ENCODE results near the gene STYXL1. TPM values are rescaled to one million over a fixed set of nuclear protein-coding genes. Genes with fewer than 3 reads are reported as not detected.
"Not testable (repeated sequence)": the region's sequence is repeated elsewhere in the genome, so short reads cannot be mapped to it uniquely, and the experiment has no call there.

Gene STYXL1
- total and polyA plus RNA-seq, 4 donors, result 16.4 to 27.5 (median 17.1) TPM

DNA sequence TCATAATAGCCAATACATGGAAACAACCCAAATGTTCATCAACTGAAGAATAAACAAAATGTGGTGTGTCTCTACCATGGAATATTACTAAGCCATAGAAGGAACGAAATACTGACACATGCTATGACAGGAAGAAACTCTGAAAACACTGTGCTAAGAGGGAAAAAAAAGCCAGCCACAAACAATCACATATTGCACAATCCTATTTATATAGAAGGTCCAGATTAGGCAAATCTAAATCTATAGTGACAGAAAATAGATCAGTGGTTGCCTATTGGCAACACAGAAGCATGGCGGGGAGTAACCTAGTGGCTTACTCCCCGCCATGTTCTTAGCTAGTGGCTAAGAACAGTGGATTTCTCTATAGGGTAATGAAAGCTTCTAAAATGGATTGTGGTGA is 48.1 kb upstream of the STYXL1 start:
- no peak overlapping the region for H3K27ac ChIP-seq (ENCODE audit: low read depth in 1 of 2, low read length in 2 of 2)
- WGBS, result 82% methylated on average over 3 of the region's 3 CpGs
- no peaks in the 10 kb centered on the region for H3K27me3 ChIP-seq (ENCODE audit: control insufficient read depth in 4 of 4, insufficient read depth in 4 of 4, low read length in 3 of 4)
- H3K4me1 ChIP-seq (ENCODE audit: control insufficient read depth in 4 of 4, insufficient read depth in 4 of 4, low read length in 3 of 4), result no peaks in the 10 kb centered on the region
- no peaks in the 10 kb centered on the region for H3K9me3 ChIP-seq (ENCODE audit: control insufficient read depth in 4 of 4, low read length in 3 of 4)
- DNase-seq (ENCODE audit: low spot score), result no peak
- TF ChIP-seq TAF1 (conservative IDR thresholded peaks at IDR 0.05) (no peak), GABPA (IDR thresholded peaks at IDR 0.05 in 1 of 2, conservative IDR thresholded peaks at IDR 0.05 in 1 of 2) (no peak)
- TF ChIP-seq, protein P1, sequence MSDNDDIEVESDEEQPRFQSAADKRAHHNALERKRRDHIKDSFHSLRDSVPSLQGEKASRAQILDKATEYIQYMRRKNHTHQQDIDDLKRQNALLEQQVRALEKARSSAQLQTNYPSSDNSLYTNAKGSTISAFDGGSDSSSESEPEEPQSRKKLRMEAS (IDR thresholded peaks at IDR 0.05), result no peak
- no peak overlapping the region for H3K9ac ChIP-seq (ENCODE audit: low read depth in 1 of 2, low read length in 2 of 2)
- no peak overlapping the region for H3K4me3 ChIP-seq (ENCODE audit: low read depth in 1 of 3, low read length in 3 of 3)
- H3K36me3 ChIP-seq (ENCODE audit: control insufficient read depth in 4 of 4, insufficient read depth in 3 of 4, low read depth in 1 of 4, low read length in 3 of 4), result peaks cover 0 to 19% (median 17%) of the 10 kb centered on the region in 4 donors

DNA sequence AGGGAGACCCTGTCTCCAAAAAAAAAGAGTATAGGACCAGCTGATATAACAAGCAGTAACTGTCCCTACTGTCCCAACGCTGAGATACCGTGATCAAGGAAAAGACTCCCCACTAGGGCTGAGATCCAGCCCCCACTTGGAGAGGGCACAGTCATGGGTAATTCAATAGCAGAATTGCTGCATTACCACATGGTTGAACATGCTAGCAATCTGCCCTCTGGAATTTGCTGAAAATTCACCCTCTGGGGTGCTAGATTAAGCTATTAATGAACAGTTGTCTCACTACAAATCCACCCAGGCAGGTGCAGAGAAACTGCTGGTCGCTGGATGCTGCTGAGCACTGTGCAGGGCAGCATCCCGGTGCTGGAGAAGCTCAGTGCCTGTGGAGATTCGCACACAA is 46.5 kb upstream of the STYXL1 start:
- not testable (repeated sequence) for H3K27me3 ChIP-seq (ENCODE audit: control insufficient read depth in 4 of 4, insufficient read depth in 4 of 4, low read length in 3 of 4); H3K4me3 ChIP-seq (ENCODE audit: low read depth in 1 of 3, low read length in 3 of 3); H3K9me3 ChIP-seq (ENCODE audit: control insufficient read depth in 4 of 4, low read length in 3 of 4); H3K4me1 ChIP-seq (ENCODE audit: control insufficient read depth in 4 of 4, insufficient read depth in 4 of 4, low read length in 3 of 4); H3K9ac ChIP-seq (ENCODE audit: low read depth in 1 of 2, low read length in 2 of 2); DNase-seq (ENCODE audit: low spot score); H3K27ac ChIP-seq (ENCODE audit: low read depth in 1 of 2, low read length in 2 of 2)
- 94% methylated on average over 5 of the region's 5 CpGs for WGBS
- peaks cover 0 to 22% (median 13%) of the 10 kb centered on the region in 4 donors for H3K36me3 ChIP-seq (ENCODE audit: control insufficient read depth in 4 of 4, insufficient read depth in 3 of 4, low read depth in 1 of 4, low read length in 3 of 4)

DNA sequence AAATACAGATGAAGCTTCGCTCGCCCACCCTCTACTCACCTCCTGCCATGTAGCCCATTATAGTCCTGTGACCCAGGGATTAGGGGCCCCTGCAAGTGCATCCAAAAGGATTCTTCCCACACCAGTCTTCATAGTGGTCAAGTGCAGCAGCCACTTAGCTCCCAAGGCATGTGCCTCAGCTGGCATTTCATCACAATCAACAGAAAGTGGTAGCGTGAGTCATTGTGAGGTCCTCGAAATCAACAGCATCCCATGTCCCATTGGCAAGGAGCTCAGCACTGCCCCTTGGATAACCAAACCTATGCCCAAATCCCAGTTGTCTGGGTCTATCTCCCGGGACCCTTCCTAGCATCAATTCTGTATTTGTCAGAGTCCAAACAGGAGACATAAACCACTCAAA is 45.7 kb upstream of the STYXL1 start:
- not testable (repeated sequence) for H3K4me3 ChIP-seq (ENCODE audit: low read depth in 1 of 3, low read length in 3 of 3); H3K9ac ChIP-seq (ENCODE audit: low read depth in 1 of 2, low read length in 2 of 2); H3K9me3 ChIP-seq (ENCODE audit: control insufficient read depth in 4 of 4, low read length in 3 of 4); H3K27ac ChIP-seq (ENCODE audit: low read depth in 1 of 2, low read length in 2 of 2); H3K27me3 ChIP-seq (ENCODE audit: control insufficient read depth in 4 of 4, insufficient read depth in 4 of 4, low read length in 3 of 4); DNase-seq (ENCODE audit: low spot score); H3K4me1 ChIP-seq (ENCODE audit: control insufficient read depth in 4 of 4, insufficient read depth in 4 of 4, low read length in 3 of 4)
- 93% methylated on average over 5 of the region's 5 CpGs for WGBS
- peaks cover 0 to 23% (median 16%) of the 10 kb centered on the region in 4 donors for H3K36me3 ChIP-seq (ENCODE audit: control insufficient read depth in 4 of 4, insufficient read depth in 3 of 4, low read depth in 1 of 4, low read length in 3 of 4)

DNA sequence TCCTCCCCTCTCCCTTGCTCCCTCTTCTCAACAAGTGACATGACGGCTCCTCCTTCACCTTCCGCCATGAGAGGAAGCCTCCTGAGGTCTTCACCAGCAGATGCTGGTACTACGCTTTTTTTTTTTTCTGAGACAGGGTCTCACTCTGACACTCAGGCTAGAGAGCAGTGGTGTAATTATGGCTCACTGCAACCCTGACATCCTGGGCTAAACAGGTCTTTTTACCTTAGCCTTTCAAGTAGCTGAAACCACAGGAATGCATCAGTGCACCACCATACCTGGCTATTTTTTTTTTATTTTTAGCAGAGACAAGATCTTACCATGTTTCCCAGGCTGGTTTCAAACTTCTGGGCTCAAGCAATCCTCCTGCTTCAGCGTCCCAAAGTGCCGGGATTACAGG is 43.7 kb upstream of the STYXL1 start:
- WGBS, result 96% methylated on average over 5 of the region's 5 CpGs
- no peak overlapping the region for H3K9ac ChIP-seq (ENCODE audit: low read depth in 1 of 2, low read length in 2 of 2)
- H3K9me3 ChIP-seq (ENCODE audit: control insufficient read depth in 4 of 4, low read length in 3 of 4), result no peaks in the 10 kb centered on the region
- H3K4me1 ChIP-seq (ENCODE audit: control insufficient read depth in 4 of 4, insufficient read depth in 4 of 4, low read length in 3 of 4), result no peaks in the 10 kb centered on the region
- H3K27ac ChIP-seq (ENCODE audit: low read depth in 1 of 2, low read length in 2 of 2), result no peak overlapping the region
- H3K27me3 ChIP-seq (ENCODE audit: control insufficient read depth in 4 of 4, insufficient read depth in 4 of 4, low read length in 3 of 4), result no peaks in the 10 kb centered on the region
- H3K4me3 ChIP-seq (ENCODE audit: low read depth in 1 of 3, low read length in 3 of 3), result no peak overlapping the region
- TF ChIP-seq TAF1 (conservative IDR thresholded peaks at IDR 0.05) (no peak), HNF4A (conservative IDR thresholded peaks at IDR 0.05) (no peak), RXRA (IDR thresholded peaks at IDR 0.05) (no peak), FOXA1 (IDR thresholded peaks at IDR 0.05) (no peak), EGR1 (IDR thresholded peaks at IDR 0.05; ENCODE audit: low read depth in 2 of 2) (no peak), JUND (IDR thresholded peaks at IDR 0.05) (no peak), GABPA (IDR thresholded peaks at IDR 0.05 in 1 of 2, conservative IDR thresholded peaks at IDR 0.05 in 1 of 2) (no peak), HNF4G (IDR thresholded peaks at IDR 0.05) (no peak), RAD21 (IDR thresholded peaks at IDR 0.05) (no peak), FOXA2 (IDR thresholded peaks at IDR 0.05) (no peak)
- TF ChIP-seq, protein P2, sequence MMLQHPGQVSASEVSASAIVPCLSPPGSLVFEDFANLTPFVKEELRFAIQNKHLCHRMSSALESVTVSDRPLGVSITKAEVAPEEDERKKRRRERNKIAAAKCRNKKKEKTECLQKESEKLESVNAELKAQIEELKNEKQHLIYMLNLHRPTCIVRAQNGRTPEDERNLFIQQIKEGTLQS (IDR thresholded peaks at IDR 0.05), result no peak
- TF ChIP-seq, protein P1 (IDR thresholded peaks at IDR 0.05), result no peak
- TF ChIP-seq, protein P3, sequence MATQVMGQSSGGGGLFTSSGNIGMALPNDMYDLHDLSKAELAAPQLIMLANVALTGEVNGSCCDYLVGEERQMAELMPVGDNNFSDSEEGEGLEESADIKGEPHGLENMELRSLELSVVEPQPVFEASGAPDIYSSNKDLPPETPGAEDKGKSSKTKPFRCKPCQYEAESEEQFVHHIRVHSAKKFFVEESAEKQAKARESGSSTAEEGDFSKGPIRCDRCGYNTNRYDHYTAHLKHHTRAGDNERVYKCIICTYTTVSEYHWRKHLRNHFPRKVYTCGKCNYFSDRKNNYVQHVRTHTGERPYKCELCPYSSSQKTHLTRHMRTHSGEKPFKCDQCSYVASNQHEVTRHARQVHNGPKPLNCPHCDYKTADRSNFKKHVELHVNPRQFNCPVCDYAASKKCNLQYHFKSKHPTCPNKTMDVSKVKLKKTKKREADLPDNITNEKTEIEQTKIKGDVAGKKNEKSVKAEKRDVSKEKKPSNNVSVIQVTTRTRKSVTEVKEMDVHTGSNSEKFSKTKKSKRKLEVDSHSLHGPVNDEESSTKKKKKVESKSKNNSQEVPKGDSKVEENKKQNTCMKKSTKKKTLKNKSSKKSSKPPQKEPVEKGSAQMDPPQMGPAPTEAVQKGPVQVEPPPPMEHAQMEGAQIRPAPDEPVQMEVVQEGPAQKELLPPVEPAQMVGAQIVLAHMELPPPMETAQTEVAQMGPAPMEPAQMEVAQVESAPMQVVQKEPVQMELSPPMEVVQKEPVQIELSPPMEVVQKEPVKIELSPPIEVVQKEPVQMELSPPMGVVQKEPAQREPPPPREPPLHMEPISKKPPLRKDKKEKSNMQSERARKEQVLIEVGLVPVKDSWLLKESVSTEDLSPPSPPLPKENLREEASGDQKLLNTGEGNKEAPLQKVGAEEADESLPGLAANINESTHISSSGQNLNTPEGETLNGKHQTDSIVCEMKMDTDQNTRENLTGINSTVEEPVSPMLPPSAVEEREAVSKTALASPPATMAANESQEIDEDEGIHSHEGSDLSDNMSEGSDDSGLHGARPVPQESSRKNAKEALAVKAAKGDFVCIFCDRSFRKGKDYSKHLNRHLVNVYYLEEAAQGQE (IDR thresholded peaks at IDR 0.05), result no peak
- TF ChIP-seq, protein P4, sequence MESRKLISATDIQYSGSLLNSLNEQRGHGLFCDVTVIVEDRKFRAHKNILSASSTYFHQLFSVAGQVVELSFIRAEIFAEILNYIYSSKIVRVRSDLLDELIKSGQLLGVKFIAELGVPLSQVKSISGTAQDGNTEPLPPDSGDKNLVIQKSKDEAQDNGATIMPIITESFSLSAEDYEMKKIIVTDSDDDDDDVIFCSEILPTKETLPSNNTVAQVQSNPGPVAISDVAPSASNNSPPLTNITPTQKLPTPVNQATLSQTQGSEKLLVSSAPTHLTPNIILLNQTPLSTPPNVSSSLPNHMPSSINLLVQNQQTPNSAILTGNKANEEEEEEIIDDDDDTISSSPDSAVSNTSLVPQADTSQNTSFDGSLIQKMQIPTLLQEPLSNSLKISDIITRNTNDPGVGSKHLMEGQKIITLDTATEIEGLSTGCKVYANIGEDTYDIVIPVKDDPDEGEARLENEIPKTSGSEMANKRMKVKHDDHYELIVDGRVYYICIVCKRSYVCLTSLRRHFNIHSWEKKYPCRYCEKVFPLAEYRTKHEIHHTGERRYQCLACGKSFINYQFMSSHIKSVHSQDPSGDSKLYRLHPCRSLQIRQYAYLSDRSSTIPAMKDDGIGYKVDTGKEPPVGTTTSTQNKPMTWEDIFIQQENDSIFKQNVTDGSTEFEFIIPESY (IDR thresholded peaks at IDR 0.05), result no peak
- TF ChIP-seq, protein P5, sequence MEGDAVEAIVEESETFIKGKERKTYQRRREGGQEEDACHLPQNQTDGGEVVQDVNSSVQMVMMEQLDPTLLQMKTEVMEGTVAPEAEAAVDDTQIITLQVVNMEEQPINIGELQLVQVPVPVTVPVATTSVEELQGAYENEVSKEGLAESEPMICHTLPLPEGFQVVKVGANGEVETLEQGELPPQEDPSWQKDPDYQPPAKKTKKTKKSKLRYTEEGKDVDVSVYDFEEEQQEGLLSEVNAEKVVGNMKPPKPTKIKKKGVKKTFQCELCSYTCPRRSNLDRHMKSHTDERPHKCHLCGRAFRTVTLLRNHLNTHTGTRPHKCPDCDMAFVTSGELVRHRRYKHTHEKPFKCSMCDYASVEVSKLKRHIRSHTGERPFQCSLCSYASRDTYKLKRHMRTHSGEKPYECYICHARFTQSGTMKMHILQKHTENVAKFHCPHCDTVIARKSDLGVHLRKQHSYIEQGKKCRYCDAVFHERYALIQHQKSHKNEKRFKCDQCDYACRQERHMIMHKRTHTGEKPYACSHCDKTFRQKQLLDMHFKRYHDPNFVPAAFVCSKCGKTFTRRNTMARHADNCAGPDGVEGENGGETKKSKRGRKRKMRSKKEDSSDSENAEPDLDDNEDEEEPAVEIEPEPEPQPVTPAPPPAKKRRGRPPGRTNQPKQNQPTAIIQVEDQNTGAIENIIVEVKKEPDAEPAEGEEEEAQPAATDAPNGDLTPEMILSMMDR (IDR thresholded peaks at IDR 0.05; ENCODE audit: low read depth, low read length, missing input control), result no peak
- peaks cover 0 to 27% (median 14%) of the 10 kb centered on the region in 4 donors for H3K36me3 ChIP-seq (ENCODE audit: control insufficient read depth in 4 of 4, insufficient read depth in 3 of 4, low read depth in 1 of 4, low read length in 3 of 4)
- no peak for DNase-seq (ENCODE audit: low spot score)

Data from liver (tissue), 9 donors.